Inflammatory macrophage (primary cell): ENCODE measurements around the gene PYGO2.

Experiments
- DNase-seq, 2 donors: peaks; one replicate each; pipeline ENCODE4 v3.0.0-alpha.2; 2020 to 2022

Gene PYGO2

GRCh38 chr1:154960446-154961136, 991 bp downstream of the PYGO2 start:
- no peak for DNase-seq

- no peak for DNase-seq
These were observed 2.2 kb downstream of the PYGO2 start for GRCh38 chr1:154959426-154959780.

GRCh38 chr1:154958681-154959425, 2.7 kb downstream of the PYGO2 start:
- DNase-seq, result no peak

- DNase-seq, result no peak
These were observed 3.5 kb downstream of the PYGO2 start for GRCh38 chr1:154958036-154958435.

GRCh38 chr1:154957091-154957657, 4.4 kb downstream of the PYGO2 start:
- DNase-seq, result no peak

- no peak for DNase-seq
These were observed 5.0 kb downstream of the PYGO2 start for GRCh38 chr1:154956544-154956941.

GRCh38 chr1:154955718-154956543, 5.7 kb downstream of the PYGO2 start, which contains the start of gene PBXIP1:
Gene PBXIP1 (minus strand): TSS chr1:154956099. CDS start chr1:154953721, 2,378 bp downstream.
- DNase-seq, result peak; percentile 87 to 91

- DNase-seq, result no peak
These were observed 6.4 kb downstream of the PYGO2 start for GRCh38 chr1:154955039-154955717.

GRCh38 chr1:154954541-154954940, 7.0 kb downstream of the PYGO2 start:
- no peak for DNase-seq

- DNase-seq, result no peak
These were observed 8.0 kb downstream of the PYGO2 start for GRCh38 chr1:154953611-154954038.

- no peak for DNase-seq
These were observed 8.9 kb downstream of the PYGO2 start for GRCh38 chr1:154952664-154953063.

GRCh38 chr1:154951901-154952657, 9.5 kb downstream of the PYGO2 start:
- DNase-seq, result no peak

GRCh38 chr1:154948079-154948478, 13.5 kb downstream of the PYGO2 start:
- no peak for DNase-seq

- DNase-seq, result no peak
These were observed 15.4 kb downstream of the PYGO2 start for GRCh38 chr1:154945962-154946850.

GRCh38 chr1:154945160-154945961, 16.2 kb downstream of the PYGO2 start:
- no peak for DNase-seq

GRCh38 chr1:154944401-154945159, 17.0 kb downstream of the PYGO2 start:
- no peak for DNase-seq

- DNase-seq, result peak; percentile 59 to 62
These were observed 17.8 kb downstream of the PYGO2 start for GRCh38 chr1:154943649-154944400.
